HG02840 (cell line): ENCODE data around the gene RTCB.

Source experiments
- ATAC-seq: cut with Tn5 transposase; IDR thresholded peaks from one replicate; pipeline ENCODE4 v1.9.1; 2021; ENCODE audit warnings: mild to moderate bottlenecking, moderate library complexity, moderate number of reproducible peaks; ENCODE audit not compliant: unreplicated experiment, low FRiP score

RTCB gene

DNA sequence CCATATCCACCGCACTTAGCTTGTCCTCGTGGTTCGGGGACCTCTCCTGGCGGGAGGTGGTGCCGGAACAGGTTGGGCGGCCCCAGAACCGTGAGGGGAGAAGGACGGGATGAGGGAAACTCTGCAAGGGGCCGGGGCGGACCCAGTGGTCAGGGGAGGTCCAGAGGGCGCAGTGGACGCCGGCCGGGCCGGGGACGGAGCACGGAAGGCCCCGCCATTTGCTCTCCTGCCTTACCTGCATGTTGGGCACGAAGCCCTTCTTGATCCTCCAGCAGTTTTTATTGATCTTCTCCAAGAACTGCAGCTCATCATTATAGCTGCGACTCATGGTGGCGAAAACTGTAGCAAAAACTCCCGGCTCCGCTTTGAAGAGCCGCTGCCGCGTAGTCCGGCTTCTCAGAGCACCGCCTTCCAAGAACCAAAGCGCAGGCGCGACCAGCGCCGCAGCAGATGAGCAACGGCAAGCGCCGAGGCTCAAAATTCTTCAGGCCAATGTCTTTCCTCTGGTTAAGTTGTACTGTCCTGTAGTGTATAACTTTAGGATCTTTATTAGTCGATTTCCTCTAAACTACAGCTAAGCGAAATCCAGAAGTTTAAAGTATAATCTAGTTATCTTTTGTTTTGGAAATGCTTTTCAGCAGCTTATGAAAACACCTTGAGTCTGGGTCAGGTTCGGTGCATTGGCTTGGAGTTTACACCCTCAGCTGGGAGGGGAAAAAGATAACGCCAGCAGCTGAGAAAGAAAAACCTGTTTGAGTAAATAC lies at the start of gene RTCB:
TSS of gene RTCB (minus strand) at position 419 of the 764 bp plus-strand sequence. CDS start at position 328, 91 bp downstream.
- ATAC-seq: peak; percentile 66

DNA sequence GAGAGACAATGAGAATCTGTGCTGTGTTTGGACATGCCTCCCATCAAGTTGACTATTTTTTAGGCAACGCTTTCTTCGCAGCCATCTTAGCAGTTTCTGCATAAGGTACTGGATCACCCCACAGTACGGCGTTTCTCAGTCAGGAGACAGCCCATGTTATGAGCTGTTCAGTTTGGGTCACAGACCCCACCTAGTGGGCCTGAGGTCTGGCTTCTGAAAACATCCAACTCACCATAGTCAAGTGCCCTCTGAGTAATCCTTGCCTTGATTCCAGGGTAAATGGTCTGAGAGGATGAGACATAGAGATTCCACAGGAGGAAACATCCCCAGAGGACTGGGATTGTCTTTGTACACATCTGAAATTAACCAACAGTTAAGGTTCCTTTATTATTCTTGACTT lies 45.0 kb upstream of the RTCB start:
- no peak for ATAC-seq

DNA sequence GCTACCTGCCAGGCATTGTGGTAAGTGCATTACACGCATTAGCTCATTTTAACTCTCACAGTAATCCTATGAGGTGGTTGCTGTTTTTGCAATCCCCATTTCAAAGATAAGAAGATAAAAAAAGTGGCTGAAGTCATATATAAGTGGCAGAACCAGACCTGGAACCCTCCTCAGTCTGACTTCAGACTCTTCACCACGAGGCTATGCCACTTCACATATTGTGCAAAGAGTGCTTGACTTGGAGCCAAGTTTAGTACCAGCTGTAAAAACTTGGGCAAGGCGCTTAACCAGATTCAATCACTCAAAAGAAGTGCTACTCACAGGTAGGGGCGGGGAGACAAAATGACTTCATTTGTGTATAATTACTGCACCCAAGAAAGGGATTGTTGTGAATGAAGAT lies 36.9 kb upstream of the RTCB start:
- no peak for ATAC-seq

DNA sequence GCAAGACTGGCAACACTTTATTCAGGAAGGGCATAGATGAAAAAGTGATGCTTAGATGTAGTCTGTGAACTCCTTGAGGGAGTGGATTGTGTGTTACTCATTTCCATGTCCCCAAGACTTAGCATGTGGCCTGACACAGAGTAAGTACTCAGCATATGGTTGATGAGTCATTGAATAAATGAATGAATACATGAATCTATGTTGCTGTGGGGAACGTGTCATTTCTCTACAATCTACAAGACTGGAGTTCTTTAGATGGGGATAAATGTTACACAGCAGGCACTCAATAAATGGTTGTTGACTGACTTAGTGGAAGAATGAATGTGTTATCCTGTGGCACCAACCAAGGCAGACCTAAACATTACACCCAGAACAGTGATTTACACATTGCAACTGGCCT lies 34.3 kb upstream of the RTCB start:
- ATAC-seq: no peak

DNA sequence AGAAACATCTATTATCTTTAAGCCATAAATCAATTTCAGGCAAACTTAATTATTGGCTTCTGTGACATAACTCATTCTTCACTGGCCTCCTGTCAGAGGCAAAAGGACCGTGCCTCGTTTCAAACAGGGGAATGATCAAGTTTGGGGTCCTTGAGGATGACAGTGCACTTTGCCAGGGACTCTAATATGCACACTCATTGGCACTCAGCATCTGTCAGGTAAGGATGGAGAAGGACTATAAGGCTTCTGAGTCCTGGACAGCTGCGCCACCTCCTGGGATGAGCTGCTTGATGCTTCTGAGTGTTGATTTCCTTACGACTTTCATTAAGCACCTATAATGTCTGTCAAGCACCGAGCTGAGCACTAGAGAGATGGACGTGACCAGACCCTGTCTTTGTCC lies 32.0 kb upstream of the RTCB start:
- no peak for ATAC-seq

DNA sequence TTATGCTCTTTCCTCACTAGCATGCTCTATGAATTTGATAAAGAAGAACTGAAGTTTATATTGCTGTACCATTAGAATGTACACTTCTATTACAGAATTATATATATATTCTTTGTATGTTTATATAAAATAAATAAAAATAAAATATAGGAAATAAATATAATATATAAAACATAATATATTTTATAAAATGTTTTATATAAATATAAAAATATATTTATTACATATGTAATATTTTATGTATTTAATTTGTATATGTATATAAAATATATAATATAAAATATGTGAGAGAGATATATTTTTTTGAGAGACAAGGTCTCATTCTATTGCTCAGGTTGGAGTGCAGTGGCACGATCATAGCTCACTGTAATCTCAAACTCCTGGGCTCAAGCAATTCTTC lies 18.3 kb upstream of the RTCB start:
- ATAC-seq: no peak

DNA sequence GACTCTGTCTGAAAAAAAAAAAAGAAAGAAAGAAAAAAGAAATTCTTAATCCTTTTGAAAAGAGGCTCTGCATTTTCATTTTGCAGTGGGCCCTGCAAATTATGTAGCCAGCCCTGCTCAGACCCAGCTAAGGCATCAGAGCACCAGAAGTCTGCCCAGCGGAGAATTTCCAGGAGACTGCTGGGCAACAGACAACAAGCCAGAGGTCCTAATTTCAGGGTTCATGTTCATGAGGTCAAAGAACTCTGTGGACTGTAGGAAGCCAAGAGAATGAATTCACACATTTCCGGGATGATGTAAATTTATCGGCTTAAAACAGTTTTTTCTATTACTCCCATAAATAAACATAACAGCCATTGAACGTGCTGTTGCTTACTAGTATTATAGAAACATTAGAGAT lies 14.8 kb upstream of the RTCB start:
- no peak for ATAC-seq

DNA sequence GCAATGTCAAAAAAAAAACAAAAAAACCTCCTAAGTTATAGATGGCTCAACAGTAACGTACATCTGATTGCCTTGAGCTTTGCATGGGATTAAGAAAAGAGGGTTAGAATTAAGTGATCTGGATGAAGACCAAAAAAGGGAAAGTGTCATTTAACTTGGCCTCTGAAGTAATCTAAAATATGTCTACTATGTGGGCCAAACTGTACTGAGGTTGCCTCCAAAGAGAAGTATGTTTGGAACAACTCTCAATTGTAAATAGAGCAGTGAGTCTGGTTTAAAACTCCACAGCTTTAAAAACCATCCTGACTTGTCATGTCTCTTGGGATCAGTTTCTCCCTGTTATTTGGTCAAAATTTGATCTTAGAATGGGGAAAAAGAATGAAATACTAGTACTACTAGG lies 11.6 kb upstream of the RTCB start:
- ATAC-seq: no peak

DNA sequence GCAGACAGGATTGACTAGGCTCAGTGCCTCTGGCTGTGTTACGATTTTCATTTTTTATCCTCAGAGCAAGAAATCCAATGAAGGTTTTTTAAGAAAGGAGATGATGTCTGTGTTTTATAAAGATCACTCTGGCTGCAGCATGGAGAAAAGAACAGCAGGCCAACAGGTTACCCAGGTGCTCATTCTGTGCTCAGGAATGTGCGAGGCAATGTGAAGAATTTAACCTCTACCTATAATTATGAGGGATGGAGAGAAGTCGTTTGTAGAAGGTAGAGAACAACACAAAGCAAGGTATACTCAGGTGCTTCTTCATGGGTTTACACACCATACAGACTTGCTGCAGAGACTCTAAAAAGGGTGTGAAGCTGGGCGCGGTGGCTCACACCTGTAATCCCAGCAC lies 10.0 kb upstream of the RTCB start:
- no peak for ATAC-seq

DNA sequence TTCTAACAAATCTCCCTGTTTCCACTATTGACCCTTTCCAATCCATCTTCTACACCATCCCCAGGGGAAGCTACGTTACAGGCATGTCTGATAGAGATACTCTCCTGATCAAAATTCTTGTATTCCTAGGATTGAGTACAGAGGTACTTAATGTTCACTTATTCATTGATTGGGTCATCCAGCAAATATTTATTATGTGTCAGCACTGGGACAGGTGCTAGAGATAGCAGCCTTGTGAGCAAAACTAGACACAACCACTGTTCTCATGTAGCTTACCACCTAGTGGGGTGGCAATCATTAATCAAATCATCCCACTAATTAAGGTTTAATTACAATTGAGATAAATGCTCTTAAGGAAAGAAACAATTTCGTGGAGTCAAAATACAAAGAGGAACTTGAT lies 9.4 kb upstream of the RTCB start:
- ATAC-seq: no peak

DNA sequence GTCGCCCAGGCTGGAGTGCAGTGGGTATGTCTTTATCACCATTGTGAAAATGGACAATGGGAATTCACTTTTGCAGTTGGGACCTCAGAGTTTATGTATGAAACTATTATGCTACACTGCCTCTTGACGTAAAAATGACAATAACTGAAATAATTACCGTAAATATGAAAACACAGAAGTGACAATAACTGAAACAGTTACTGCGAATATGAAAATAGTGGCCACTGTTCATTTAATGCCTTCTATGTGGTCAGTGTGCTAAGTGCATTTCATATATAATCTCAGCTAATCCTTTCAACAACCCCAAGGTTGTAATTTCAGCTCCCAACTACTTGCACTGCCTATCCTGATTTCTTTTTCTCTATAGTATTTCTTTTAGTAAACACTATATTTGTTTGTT lies 5.9 kb upstream of the RTCB start:
- ATAC-seq: no peak

DNA sequence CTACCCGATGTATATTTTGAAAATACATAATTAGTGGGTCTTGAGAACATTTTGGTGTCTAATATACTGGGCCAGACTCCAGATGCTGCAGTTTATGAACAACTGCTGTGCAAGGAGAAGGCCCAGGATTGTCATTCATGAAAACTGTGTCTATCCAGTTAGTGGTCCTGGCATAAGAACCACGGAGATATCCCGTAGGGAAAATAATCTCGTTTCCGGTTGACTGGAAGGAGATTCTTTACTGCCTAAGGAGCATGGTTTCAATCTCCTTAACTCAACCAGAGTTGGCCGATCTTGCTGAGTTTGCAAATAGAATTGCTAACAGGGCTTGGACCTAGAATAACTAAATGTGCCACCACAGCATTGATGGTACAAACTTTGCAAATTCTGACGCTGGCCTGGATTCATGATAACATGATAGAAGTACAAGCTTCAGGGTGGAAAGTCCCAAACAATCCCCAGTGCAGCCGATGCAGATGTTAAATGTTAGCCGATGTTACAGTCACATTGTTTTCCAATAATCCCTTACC lies 4.6 kb upstream of the RTCB start:
- ATAC-seq: no peak

DNA sequence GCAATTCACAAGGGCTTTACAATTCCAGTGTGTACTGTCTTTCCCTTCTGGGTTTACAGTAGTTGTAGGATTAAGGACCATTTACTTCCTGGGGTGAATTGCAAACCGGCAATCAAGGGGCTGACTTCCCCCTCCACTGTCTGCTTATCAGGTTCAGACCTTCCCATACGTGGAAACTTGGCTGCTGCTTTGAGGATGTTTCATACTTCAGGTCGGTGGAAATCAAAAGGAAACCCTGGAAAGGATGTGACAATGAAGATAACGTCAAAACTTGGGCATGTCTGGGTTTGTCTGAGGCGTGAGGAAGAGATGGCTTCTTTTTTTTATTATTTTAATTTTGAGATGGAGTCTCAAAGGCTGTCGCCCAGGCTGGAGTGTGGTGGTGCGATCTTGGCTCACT lies 2.1 kb upstream of the RTCB start:
- no peak for ATAC-seq

DNA sequence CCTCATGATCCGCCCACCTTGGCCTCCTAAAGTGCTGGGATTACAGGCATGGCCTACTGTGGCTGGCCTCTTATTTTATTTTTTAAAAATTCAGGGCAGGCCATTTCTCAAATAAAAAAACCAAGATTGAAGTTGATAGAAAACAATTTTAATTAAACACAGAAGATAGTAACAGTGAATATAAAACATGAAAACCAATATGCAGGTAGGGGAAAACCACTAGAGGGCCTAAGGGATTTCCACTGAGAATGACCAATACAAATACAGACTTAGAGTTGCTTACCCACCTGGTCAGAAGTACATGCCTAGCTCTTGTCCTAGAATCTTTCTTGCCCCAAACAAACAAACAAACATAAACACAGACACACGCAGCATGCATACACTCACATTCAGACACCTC lies 1.7 kb upstream of the RTCB start:
- ATAC-seq: no peak

DNA sequence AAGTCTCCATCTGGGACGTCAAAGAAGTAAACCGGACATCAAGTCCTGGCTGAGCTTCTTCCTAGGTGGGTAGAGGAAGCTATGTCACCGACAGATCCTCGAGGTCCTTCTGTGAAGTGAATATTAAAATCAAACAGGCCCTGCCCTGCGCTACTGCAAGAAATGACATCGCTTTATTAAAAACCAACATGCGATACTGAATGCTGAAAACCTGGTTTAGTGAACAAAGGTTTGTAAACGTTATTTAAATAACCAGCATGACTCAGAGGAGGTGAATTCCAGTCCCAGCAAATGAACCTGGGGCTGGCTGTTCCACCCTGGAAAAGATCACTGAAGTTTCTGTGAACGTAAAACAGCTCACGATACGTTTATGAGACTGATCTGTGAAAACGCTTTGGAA lies 645 bp downstream of the RTCB start:
- peak; percentile 2 for ATAC-seq

DNA sequence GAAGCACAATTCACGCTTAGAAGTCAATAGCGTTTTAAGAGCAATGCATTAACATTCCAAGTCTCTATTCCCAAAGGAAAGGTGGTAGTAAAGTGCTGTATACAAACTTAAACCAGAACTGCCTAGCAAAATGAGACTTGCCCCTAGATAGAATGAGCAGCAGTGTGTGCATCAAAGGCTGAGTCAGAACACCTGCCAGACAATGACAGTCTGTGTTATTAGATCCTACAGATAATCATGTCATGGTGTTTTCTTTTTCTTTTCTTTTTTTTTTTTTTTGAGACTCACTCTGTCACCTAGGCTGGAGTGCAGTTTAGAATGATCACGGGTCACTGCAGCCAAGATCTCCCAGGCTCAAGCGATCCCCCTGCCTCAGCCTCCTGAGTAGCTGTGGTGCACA lies 1.6 kb downstream of the RTCB start:
- ATAC-seq: no peak

DNA sequence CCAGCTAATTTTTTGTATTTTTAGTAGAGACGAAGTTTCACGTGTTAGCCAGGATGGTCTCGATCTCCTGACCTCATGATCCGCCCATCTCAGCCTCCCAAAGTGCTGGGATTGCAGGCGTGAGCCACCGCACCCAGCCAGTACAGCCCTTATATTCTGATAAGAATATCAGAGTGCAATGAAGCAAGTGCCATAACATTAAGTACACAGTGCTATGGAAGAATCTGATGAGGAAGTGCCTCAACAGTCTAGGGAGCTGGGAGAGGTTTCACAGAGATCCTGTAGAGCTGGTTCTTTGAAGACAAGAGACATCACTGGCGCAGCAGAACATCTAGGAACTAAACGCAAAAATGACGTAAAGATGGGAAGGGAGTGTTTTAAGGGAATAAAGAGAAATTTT lies 2.1 kb downstream of the RTCB start:
- no peak for ATAC-seq

DNA sequence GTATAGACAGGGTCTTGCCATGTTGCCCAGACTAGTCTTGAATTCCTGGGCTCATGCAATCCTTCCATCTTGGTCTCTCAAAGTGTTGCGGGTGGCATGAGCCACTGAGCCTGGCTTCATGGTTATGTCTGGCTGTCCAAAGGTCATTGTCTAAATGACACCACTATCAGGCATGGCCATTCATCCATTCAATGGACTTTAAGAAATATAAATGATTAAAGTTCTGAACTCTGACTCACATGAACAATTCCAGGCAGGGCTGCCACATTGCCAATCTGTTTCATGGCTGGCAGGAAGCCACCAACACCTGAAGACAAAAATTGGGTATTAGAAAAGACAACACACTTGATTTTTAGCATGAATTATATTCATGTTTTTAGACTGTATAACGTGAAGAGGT lies 4.1 kb downstream of the RTCB start:
- ATAC-seq: no peak

DNA sequence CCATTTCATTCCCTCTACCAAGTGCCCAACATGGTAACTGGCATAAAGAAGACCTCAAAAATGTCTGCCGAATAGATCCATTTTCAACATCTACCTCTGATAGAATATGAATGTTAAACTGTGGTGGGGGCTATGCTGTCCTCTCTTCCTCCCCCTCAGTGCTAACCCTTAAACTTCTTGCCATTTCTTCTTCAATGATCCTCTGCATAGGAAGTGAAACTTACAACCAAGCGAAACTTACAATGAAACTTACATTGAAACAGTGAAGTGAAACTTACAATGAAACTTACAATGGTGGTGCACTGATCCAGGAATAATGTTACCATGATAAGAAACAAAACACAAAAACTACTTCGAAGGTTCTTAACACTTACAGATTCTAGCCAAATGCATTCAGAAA lies 4.7 kb downstream of the RTCB start:
- ATAC-seq: no peak

DNA sequence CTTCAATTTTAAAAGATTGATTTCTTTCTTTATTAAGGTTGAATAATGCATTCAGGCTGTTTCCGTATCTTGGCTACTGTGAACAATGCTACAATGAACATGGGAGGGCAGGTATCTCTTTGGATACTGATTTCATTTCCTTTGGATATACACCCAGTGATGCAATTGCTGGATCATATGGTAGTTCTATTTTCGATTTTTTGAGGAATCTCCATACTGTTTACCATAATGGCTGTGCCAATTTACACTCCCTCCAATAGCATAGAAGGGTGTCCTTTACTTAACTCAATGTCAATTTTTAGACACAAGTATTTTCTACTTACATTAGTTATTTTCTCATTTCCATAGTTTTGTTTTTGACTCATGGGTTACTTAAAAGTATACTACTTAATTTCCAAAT lies 8.0 kb downstream of the RTCB start:
- ATAC-seq: no peak

DNA sequence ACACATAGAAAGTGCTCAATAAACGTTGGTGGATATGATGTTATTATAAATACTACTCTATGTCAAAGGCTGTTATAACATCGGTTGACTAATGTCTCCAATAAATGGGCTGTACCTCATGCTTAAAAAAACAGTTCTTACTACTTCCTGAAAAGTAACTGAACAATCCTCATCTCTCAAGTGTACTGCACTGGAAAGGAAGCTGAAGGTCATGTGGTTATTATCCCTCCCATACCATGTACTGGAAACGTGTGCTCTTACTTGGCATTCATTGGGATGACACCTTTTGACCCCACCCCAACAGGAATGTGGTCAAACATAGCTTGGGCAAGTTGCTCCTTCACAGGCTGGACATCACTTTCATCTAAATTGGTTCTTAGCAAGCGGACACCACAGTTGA lies 10.6 kb downstream of the RTCB start:
- no peak for ATAC-seq

DNA sequence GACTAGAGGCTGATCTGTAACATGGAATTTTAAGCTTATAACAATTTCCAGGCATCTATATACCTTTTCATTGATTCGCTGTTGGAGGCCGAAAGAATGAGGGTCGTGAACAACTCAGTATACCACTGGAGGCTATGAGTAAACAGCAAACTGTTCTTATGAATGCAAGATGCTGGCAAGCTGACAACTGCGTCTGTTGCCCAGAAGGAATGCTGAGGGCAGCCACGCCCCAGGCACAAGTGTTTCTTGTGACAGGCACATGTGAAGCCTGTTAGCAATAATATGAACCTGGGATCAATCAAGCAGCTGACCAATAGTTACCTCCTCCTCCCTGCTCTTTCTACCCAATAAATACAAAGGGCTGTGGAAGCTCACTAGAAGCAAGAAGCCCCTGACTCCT lies 15.3 kb downstream of the RTCB start:
- no peak for ATAC-seq

DNA sequence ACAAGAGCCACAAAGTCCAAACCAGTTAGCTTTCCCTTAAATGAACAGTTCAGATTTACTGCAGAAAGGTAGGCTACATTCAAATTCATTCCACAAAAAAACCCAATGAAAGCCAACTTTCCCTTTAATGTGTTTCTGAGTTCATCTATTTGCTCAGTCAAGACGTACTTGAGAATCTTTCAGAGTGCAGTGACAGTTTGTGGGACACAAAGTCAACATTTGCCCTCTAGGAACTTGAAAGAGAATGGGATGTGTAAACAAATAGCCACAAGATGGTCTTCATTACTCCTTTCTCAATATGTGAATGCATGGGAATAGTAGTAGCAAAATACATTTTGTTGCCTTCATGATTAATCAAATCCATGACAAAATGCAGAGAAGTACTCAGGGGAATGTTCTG lies 15.8 kb downstream of the RTCB start:
- no peak for ATAC-seq
